HepG2 (cell line): ENCODE results near the gene PLPP3. TPM values are rescaled to one million over a fixed set of nuclear protein-coding genes. Genes with fewer than 3 reads are reported as not detected.

ENCODE experiments used
- ARID4A ChIP-seq: sonication (generic); formaldehyde crosslinking; IDR thresholded peaks from 2 replicates; pipeline ENCODE4 v1.5.0; 2020; ENCODE audit warnings: mild to moderate bottlenecking, missing genetic modification reagents, borderline replicate concordance
- GATAD2A ChIP-seq: IDR thresholded peaks from 2 replicates; pipeline ENCODE4 v1.6.1; 2016
- KLF16 ChIP-seq, 2 experiments: sonication (generic) in 1 of 2; formaldehyde crosslinking in 1 of 2; IDR thresholded peaks; 2 replicates each; pipeline versions ENCODE4 v1.6.1 to v1.8.0; 2016 to 2023; ENCODE audit warnings: missing genetic modification reagents in 2 of 2, missing compliant biosample characterization in 1 of 2
- MXD4 ChIP-seq: IDR thresholded peaks from 2 replicates; pipeline ENCODE4 v1.6.1; 2016; ENCODE audit warnings: mild to moderate bottlenecking, missing biosample characterization, missing genetic modification reagents
- MXI1 ChIP-seq: IDR thresholded peaks from 3 replicates; pipeline ENCODE4 v1.6.1; 2012; ENCODE audit warnings: low read depth, low read length, inconsistent platforms, borderline replicate concordance
- MYC ChIP-seq: sonication (generic); formaldehyde crosslinking; IDR thresholded peaks from 2 replicates; pipeline ENCODE4 v1.9.0; 2021; ENCODE audit warnings: missing genetic modification reagents, borderline replicate concordance
- RFXANK ChIP-seq: IDR thresholded peaks from 2 replicates; pipeline ENCODE4 v1.6.1; 2016
- TEAD3 ChIP-seq: optimal IDR thresholded peaks from 2 replicates; pipeline ENCODE3; 2016; ENCODE audit warnings: borderline replicate concordance
- ZBTB40 ChIP-seq, 2 experiments: fragments of 450-650 bp in 1 of 2; sonication (generic) in 1 of 2; formaldehyde crosslinking in 1 of 2; IDR thresholded peaks; 2 replicates each; pipeline versions ENCODE4 v1.6.1 to v1.8.0; 2016 to 2022; ENCODE audit warnings: antibody characterized with exemption in 1 of 2, mild to moderate bottlenecking in 1 of 2, missing genetic modification reagents in 1 of 2
- ZNF574 ChIP-seq: sonication (generic); formaldehyde crosslinking; IDR thresholded peaks from 2 replicates; pipeline ENCODE4 v1.4.0; 2020; ENCODE audit warnings: missing genetic modification reagents
- ZNF605 ChIP-seq: sonication (generic); formaldehyde crosslinking; IDR thresholded peaks from 2 replicates; pipeline ENCODE4 v1.8.0; 2022; ENCODE audit warnings: mild to moderate bottlenecking, missing genetic modification reagents
- polyA plus RNA-seq, 8 experiments: library from polyadenylated mRNA; depleted of rRNA in 3 of 8; stranded (reverse) in 7 of 8; unstranded in 1 of 8; fragments of >200 nt; fragmentation: Illumina TruSeq in 4 of 8; extraction: Trizol in 4 of 8; gene quantifications; 2 replicates each; pipeline versions ENCODE4 v1.2.1 to v1.2.3, GENCODE V29; 2011 to 2016; ENCODE audit warnings: low read depth in 4 of 8, missing spikeins in 1 of 8, mixed read lengths in 1 of 8; ENCODE audit not compliant: insufficient read depth in 1 of 8
- total RNA-seq, 5 experiments: library from RNA; depleted of rRNA; stranded (reverse); fragments of >200 nt; fragmentation: Illumina TruSeq; extraction: Trizol; gene quantifications; 2 replicates each; pipeline ENCODE4 v1.2.3, GENCODE V29; 2016; ENCODE audit warnings: low read depth in 1 of 5

The PLPP3 gene
- total and polyA plus RNA-seq, 2 of the 13 experiments (the other 11 are each of a cell fraction or from before 2014, with no cell fraction given), result 49.7 to 65.8 TPM

GRCh38 chr1:56453016-56453415, 126.3 kb downstream of the PLPP3 start (continued):
- peak; percentile 40; the same call in 1 of the 2 replicates for TF ChIP-seq ARID4A (CRISPR knock-in tag)
- peak; percentile 64 for TF ChIP-seq TEAD3 (CRISPR knock-in tag)
- 0 out of 2 replicates have a peak, but pooled peaks have one; percentile 35 for TF ChIP-seq ZNF605 (CRISPR knock-in tag)
- 0 out of 2 replicates have a peak, but pooled peaks have one; percentile 45 for TF ChIP-seq MXD4
- peak; percentile 54 for TF ChIP-seq GATAD2A
- TF ChIP-seq RFXANK (CRISPR knock-in tag), result no peak
- TF ChIP-seq MXI1, result peak; percentile 43; the same call in 1 of the 3 replicates
- no peak for TF ChIP-seq ZBTB40 (IDR thresholded peaks at IDR 0.05)
- peak; percentile 40; the same call in 1 of the 2 replicates for TF ChIP-seq ZBTB40 (CRISPR knock-in tag; IDR thresholded peaks at IDR 0.05)
- TF ChIP-seq MYC (CRISPR knock-in tag), result peak; percentile 70
- TF ChIP-seq KLF16 (CRISPR knock-in tag; IDR thresholded peaks at IDR 0.05), result peak in 1 of 2 experiments; percentile 56; a peak in 1 of 4 replicates
- TF ChIP-seq ZNF574 (CRISPR knock-in tag), result 0 out of 2 replicates have a peak, but pooled peaks have one; percentile 35
